Dendritic cell treated with granulocyte-macrophage colony-stimulating factor and Interleukin-4, amounts not matched to agents 40 ng/mL and 50 ng/mL, for 4 days (primary cell): ENCODE measurements around the gene C1QA.
"Not testable (repeated sequence)": the region's sequence is repeated elsewhere in the genome, so short reads cannot be mapped to it uniquely, and the experiment has no call there.

Experiments used
- H3K27ac Mint-ChIP-seq: one replicate; pipeline ENCODE4 v1.8.0; 2022; ENCODE audit warnings: mild to moderate bottlenecking, mixed read lengths
- H3K27me3 Mint-ChIP-seq: one replicate; pipeline ENCODE4 v1.8.0; 2022; ENCODE audit warnings: mild to moderate bottlenecking, mixed read lengths
- H3K36me3 Mint-ChIP-seq: one replicate; pipeline ENCODE4 v1.8.0; 2022; ENCODE audit warnings: low read depth, mixed read lengths
- H3K4me1 Mint-ChIP-seq: one replicate; pipeline ENCODE4 v1.8.0; 2022; ENCODE audit warnings: low read depth, mixed read lengths
- H3K4me3 Mint-ChIP-seq: one replicate; pipeline ENCODE4 v1.8.0; 2022; ENCODE audit warnings: mild to moderate bottlenecking, moderate library complexity, mixed read lengths
- H3K9me3 Mint-ChIP-seq: one replicate; pipeline ENCODE4 v1.8.0; 2022; ENCODE audit warnings: mixed read lengths
- intact Hi-C: fragments of 100-400 bp; cut with micrococcal nuclease; formaldehyde crosslinking; loops from one replicate; pipeline ENCODE4 v1.15.0; 2022

The C1QA gene

GRCh38 chr1:22662318-22662717 lies 25.9 kb downstream of the C1QA start:
- no peaks in the 10 kb centered on the region for H3K9me3 Mint-ChIP-seq
- H3K4me3 Mint-ChIP-seq: no peak overlapping the region
- H3K4me1 Mint-ChIP-seq: peaks cover 25% of the 10 kb centered on the region
- peaks cover 11% of the 10 kb centered on the region for H3K27me3 Mint-ChIP-seq
- intact Hi-C loops: no loop called here
- H3K27ac Mint-ChIP-seq: peak overlapping the region; percentile 5
- peaks cover 52% of the 10 kb centered on the region for H3K36me3 Mint-ChIP-seq

DNA sequence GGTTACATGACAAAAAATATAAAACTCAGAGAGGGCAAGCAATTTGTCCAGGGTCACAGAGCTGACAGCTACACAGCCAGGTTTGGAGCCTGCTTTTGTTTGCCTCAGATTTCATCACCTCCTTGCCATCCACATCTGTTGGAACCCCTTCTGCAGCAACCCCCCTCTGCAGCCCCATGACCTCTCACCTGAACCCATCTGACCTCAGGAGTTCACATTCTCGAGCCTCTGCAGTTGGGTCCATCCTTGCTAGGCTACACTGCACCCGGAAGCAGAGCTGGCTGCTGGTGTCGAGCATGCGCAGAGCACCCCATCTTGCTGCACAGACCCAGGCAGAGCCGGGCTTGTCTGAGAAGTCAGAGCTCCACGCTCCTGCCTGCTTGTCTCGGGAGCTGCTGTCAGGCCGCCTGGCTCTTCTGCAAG lies 26.6 kb downstream of the C1QA start:
- Mint-ChIP-seq H3K9me3 (no peaks in the 10 kb centered on the region), H3K4me1 (peaks cover 19% of the 10 kb centered on the region)
- intact Hi-C loops: no loop called here

GRCh38 chr1:22665752-22666151 lies 29.3 kb downstream of the C1QA start:
- Mint-ChIP-seq H3K27me3 (peaks cover 16% of the 10 kb centered on the region), H3K27ac (no peak overlapping the region), H3K4me3 (no peak overlapping the region), H3K36me3 (peaks cover 18% of the 10 kb centered on the region), H3K4me1 (peaks cover 6% of the 10 kb centered on the region), H3K9me3 (no peaks in the 10 kb centered on the region)
- intact Hi-C loops: loop anchor here (2.0 kb wide), 1 partner anchor 265 kb away; no protein-coding TSS in a partner anchor

More for the DNA sequence above, 26.6 kb downstream of the C1QA start:
- Mint-ChIP-seq H3K4me3 (no peak overlapping the region), H3K27ac (no peak overlapping the region), H3K36me3 (peaks cover 45% of the 10 kb centered on the region), H3K27me3 (peaks cover 16% of the 10 kb centered on the region)

DNA sequence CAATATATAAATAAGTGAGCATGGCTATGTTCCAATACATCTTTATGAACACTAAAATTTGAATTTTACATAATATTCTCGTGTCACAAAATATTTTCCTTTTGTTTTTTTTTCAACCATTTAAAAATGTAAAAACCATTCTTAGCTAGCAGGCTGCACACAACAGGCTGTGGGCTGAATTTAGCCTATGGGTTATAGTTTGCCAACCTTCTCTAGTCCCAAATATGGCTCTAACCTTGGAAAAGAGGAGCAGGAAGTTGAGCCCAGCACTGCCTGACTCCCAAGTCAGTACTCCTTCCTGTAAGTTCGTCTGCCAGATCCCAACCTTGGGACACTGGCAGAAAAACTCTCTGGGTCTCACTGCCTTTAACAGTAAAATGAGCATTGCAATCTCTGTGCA lies 30.0 kb downstream of the C1QA start:
- intact Hi-C loops: no loop called here
- Mint-ChIP-seq H3K27me3 (peaks cover 20% of the 10 kb centered on the region), H3K4me3 (no peak overlapping the region), H3K36me3 (peaks cover 11% of the 10 kb centered on the region), H3K27ac (no peak overlapping the region), H3K4me1 (peaks cover 6% of the 10 kb centered on the region), H3K9me3 (no peaks in the 10 kb centered on the region)

GRCh38 chr1:22668840-22669239 lies 32.4 kb downstream of the C1QA start:
- H3K36me3 Mint-ChIP-seq, H3K4me1 Mint-ChIP-seq, H3K4me3 Mint-ChIP-seq, H3K9me3 Mint-ChIP-seq, intact Hi-C loops, H3K27ac Mint-ChIP-seq: not testable (repeated sequence)
- H3K27me3 Mint-ChIP-seq: peaks cover 37% of the 10 kb centered on the region

GRCh38 chr1:22670352-22670975 lies 34.0 kb downstream of the C1QA start:
- Mint-ChIP-seq H3K36me3 (no peaks in the 10 kb centered on the region), H3K27ac (no peak overlapping the region), H3K9me3 (no peaks in the 10 kb centered on the region), H3K4me1 (peaks cover 4% of the 10 kb centered on the region), H3K4me3 (no peak overlapping the region), H3K27me3 (peaks cover 42% of the 10 kb centered on the region)
- intact Hi-C loops: no loop called here

- H3K27ac Mint-ChIP-seq: no peak overlapping the region
- H3K27me3 Mint-ChIP-seq: peaks cover 42% of the 10 kb centered on the region
- H3K36me3 Mint-ChIP-seq: no peaks in the 10 kb centered on the region
- H3K4me3 Mint-ChIP-seq: no peak overlapping the region
- intact Hi-C loops: no loop called here
- no peaks in the 10 kb centered on the region for H3K9me3 Mint-ChIP-seq
- H3K4me1 Mint-ChIP-seq: peaks cover 4% of the 10 kb centered on the region
Measured at GRCh38 chr1:22671999-22672398, 35.6 kb downstream of the C1QA start.

- Mint-ChIP-seq H3K4me3 (no peak overlapping the region), H3K27me3 (peaks cover 36% of the 10 kb centered on the region), H3K9me3 (no peaks in the 10 kb centered on the region), H3K36me3 (no peaks in the 10 kb centered on the region), H3K27ac (no peak overlapping the region), H3K4me1 (peaks cover 4% of the 10 kb centered on the region)
- intact Hi-C loops: loop anchor here (1.0 to 2.0 kb wide), 2 partner anchors 216 to 257 kb away; no protein-coding TSS in a partner anchor
Measured at GRCh38 chr1:22673486-22674409, 37.3 kb downstream of the C1QA start.

GRCh38 chr1:22674410-22674749 lies 38.0 kb downstream of the C1QA start:
- Mint-ChIP-seq H3K4me3 (no peak overlapping the region), H3K36me3 (no peaks in the 10 kb centered on the region), H3K27me3 (peaks cover 34% of the 10 kb centered on the region), H3K27ac (no peak overlapping the region), H3K9me3 (no peaks in the 10 kb centered on the region), H3K4me1 (peaks cover 4% of the 10 kb centered on the region)
- intact Hi-C loops: loop anchor here (1.0 to 2.0 kb wide), 2 partner anchors 215 to 256 kb away; no protein-coding TSS in a partner anchor

DNA sequence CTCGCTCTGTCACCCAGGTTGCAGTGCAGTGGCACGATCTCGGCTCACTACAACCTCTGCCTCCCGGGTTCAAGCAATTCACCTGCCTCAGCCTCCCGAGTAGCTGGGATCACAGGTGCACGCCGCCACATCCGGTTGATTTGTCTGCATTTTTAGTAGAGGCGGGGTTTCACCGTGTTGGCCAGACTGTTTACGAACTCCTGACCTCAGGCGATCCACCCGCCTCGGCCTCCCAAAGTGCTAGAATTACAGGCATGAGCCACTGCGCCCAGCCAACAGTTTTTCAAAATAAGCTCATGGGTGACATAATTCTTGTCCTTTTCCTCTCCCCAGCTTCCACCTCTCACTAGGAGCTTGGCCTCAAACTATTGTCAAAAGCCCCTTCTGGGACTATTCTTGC lies 39.7 kb downstream of the C1QA start:
- peaks cover 25% of the 10 kb centered on the region for H3K27me3 Mint-ChIP-seq
- intact Hi-C loops, H3K4me1 Mint-ChIP-seq, H3K9me3 Mint-ChIP-seq, H3K27ac Mint-ChIP-seq, H3K36me3 Mint-ChIP-seq, H3K4me3 Mint-ChIP-seq: not testable (repeated sequence)

GRCh38 chr1:22676916-22677583 lies 40.6 kb downstream of the C1QA start:
- Mint-ChIP-seq H3K36me3 (no peaks in the 10 kb centered on the region), H3K27ac (no peak overlapping the region), H3K4me3 (no peak overlapping the region), H3K4me1 (peaks cover 4% of the 10 kb centered on the region), H3K9me3 (no peaks in the 10 kb centered on the region), H3K27me3 (peaks cover 20% of the 10 kb centered on the region)
- intact Hi-C loops: no loop called here

- Mint-ChIP-seq H3K9me3 (no peaks in the 10 kb centered on the region), H3K27me3 (peaks cover 11% of the 10 kb centered on the region), H3K36me3 (no peaks in the 10 kb centered on the region), H3K4me3 (no peak overlapping the region), H3K4me1 (no peaks in the 10 kb centered on the region), H3K27ac (no peak overlapping the region)
- intact Hi-C loops: no loop called here
Measured at GRCh38 chr1:22677931-22678896, 41.8 kb downstream of the C1QA start.

- Mint-ChIP-seq H3K4me3 (no peak overlapping the region), H3K4me1 (no peaks in the 10 kb centered on the region), H3K27me3 (peaks cover 10% of the 10 kb centered on the region), H3K27ac (no peak overlapping the region), H3K36me3 (no peaks in the 10 kb centered on the region), H3K9me3 (no peaks in the 10 kb centered on the region)
- intact Hi-C loops: no loop called here
Measured at GRCh38 chr1:22680726-22681125, 44.3 kb downstream of the C1QA start.
